Stimulated activated naive B cell treated with anti-CD40 and anti-IgM and Interleukin-4, amounts not matched to agents 10 μg/mL and 1 μg/mL and 100 μg/mL, for 72 hours (primary cell): ENCODE measurements around the gene KDELR3.

Source experiments
- ATAC-seq, 2 donors: fragments of 150-1000 bp; cut with Tn5 transposase; replicated peaks; 2 replicates each; pipeline ENCODE4 v1.10.0; 2021; ENCODE audit warnings: moderate library complexity in 1 of 2
- DNase-seq: peaks from one replicate; pipeline ENCODE4 v3.0.0; 2021
- H3K27ac Mint-ChIP-seq: one replicate; pipeline ENCODE4 v1.8.0; 2022; ENCODE audit warnings: mild to moderate bottlenecking, mixed read lengths
- H3K27me3 Mint-ChIP-seq, 2 donors: one replicate each; pipeline ENCODE4 v1.8.0; 2022; ENCODE audit warnings: mixed read lengths in 2 of 2
- H3K36me3 Mint-ChIP-seq, 2 donors: one replicate each; pipeline ENCODE4 v1.8.0; 2022; ENCODE audit warnings: mixed read lengths in 2 of 2, mild to moderate bottlenecking in 1 of 2
- H3K4me1 Mint-ChIP-seq, 2 donors: one replicate each; pipeline ENCODE4 v1.8.0; 2022; ENCODE audit warnings: mixed read lengths in 2 of 2, mild to moderate bottlenecking in 1 of 2
- H3K4me3 Mint-ChIP-seq, 2 donors: one replicate each; pipeline ENCODE4 v1.8.0; 2022; ENCODE audit warnings: mild to moderate bottlenecking in 2 of 2, mixed read lengths in 2 of 2, moderate library complexity in 1 of 2
- H3K9me3 Mint-ChIP-seq, 2 donors: one replicate each; pipeline ENCODE4 v1.8.0; 2022; ENCODE audit warnings: mixed read lengths in 2 of 2, mild to moderate bottlenecking in 1 of 2

The KDELR3 gene

DNA sequence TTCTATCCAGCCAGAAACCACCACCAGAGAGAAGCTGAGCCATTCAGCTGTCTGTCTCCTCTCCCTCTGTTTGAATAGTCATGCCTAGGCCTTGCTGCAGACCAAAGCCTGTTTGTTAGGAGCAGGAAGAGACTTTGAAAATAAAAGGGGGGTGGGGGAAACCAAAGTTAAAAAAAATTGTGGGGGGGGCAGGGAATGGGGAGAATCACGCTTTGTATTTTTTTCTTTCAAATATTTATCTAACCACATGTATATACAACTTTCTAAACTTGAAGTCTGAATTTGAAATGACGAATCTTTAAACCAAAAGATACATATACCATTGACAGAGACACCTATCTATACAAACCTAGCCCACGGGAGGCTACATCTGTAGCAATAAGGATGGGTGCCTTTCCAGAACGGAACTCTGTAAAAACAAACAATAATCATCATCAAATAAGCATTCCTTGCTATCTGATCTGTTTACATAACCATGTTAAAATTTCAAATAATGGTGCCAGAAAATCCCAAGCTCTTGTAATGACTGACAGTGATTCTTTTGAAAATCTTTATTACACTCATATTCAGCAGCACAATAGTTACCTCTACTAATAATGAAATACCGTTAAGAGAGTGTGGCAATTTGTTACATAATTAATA, 23.9 kb downstream of the KDELR3 start:
- no peak for ATAC-seq
- peaks cover 7 to 19% of the 10 kb centered on the region in 2 donors for H3K4me1 Mint-ChIP-seq

DNA sequence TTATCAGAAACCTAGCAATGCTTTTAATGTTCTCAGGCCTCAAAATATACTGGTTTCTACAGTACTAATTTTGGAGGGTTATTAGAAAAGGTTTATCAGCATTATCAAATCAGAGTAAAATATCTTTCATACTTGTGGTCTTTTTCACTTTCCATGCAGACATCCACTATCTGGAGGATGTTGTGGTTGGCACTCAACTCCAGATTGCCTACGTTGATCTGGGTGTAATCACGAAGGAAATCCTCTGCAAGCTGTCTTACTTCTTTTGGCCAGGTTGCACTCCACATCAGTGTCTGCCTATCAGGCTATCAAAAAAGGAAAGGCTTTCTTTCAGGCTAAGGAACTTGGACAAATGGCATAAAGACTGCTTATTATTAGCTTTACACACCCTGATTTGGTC, 26.6 kb downstream of the KDELR3 start:
- Mint-ChIP-seq H3K9me3 (no peaks in the 10 kb centered on the region), H3K27ac (no peak overlapping the region), H3K4me1 (peaks cover 6 to 15% of the 10 kb centered on the region in 2 donors), H3K27me3 (no peaks in the 10 kb centered on the region), H3K4me3 (no peak overlapping the region), H3K36me3 (peaks cover 26 to 36% of the 10 kb centered on the region in 2 donors)
- no peak for ATAC-seq
- no peak for DNase-seq

More for the DNA sequence above, 23.9 kb downstream of the KDELR3 start:
- Mint-ChIP-seq H3K4me3 (no peak overlapping the region), H3K9me3 (no peaks in the 10 kb centered on the region), H3K27ac (no peak overlapping the region), H3K27me3 (no peaks in the 10 kb centered on the region), H3K36me3 (peaks cover 27 to 41% of the 10 kb centered on the region in 2 donors)
- no peak for DNase-seq

DNA sequence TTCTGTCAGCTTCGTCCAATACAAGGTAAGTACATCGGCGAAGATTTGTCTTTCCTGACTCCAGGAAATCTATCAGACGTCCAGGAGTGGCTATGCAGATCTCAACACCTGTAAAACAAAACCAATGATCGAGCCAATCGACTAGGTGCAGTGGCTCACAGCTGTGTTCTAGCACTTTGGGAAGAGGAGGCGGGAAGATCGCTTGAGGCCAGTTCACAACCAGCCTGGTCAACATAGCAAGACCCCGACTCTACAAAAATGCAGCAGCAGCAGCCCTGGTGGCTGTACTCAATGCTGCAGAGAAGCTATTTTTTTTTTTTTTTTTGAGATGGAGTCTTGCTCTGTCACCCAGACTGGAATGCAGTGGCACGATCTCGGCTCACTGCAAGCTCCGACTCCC, 27.0 kb downstream of the KDELR3 start:
- H3K4me1 Mint-ChIP-seq, result peaks cover 6 to 11% of the 10 kb centered on the region in 2 donors
- H3K36me3 Mint-ChIP-seq, result peaks cover 24 to 34% of the 10 kb centered on the region in 2 donors
- H3K27me3 Mint-ChIP-seq, result no peaks in the 10 kb centered on the region
- no peaks in the 10 kb centered on the region for H3K9me3 Mint-ChIP-seq
- H3K4me3 Mint-ChIP-seq, result no peak overlapping the region
- DNase-seq (no peak), ATAC-seq (no peak)
- H3K27ac Mint-ChIP-seq, result no peak overlapping the region

DNA sequence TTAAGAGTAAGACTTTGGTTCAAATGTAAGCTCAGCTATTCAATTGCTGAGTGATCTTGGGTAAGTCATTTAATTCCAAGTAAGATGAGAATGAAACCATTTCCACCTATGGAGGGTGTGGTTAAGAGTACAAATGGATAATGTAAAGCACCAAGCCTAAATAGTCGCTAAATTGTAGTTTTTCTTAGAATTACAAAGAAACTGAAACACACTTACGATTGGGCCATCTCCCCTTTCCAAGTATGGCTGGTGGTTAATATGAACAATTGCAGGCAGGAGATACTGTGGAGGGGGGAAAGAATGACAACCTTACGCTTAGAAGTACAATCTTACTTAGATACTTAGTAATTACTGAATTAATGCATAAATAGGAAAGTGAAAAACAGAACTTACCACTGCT, 30.0 kb downstream of the KDELR3 start:
- ATAC-seq (no peak), DNase-seq (no peak)
- peaks cover 36 to 48% of the 10 kb centered on the region in 2 donors for H3K36me3 Mint-ChIP-seq
- H3K27me3 Mint-ChIP-seq, result no peaks in the 10 kb centered on the region
- H3K4me1 Mint-ChIP-seq, result peaks cover 12 to 25% of the 10 kb centered on the region in 2 donors
- H3K4me3 Mint-ChIP-seq, result no peak overlapping the region
- no peaks in the 10 kb centered on the region for H3K9me3 Mint-ChIP-seq
- H3K27ac Mint-ChIP-seq, result no peak overlapping the region

DNA sequence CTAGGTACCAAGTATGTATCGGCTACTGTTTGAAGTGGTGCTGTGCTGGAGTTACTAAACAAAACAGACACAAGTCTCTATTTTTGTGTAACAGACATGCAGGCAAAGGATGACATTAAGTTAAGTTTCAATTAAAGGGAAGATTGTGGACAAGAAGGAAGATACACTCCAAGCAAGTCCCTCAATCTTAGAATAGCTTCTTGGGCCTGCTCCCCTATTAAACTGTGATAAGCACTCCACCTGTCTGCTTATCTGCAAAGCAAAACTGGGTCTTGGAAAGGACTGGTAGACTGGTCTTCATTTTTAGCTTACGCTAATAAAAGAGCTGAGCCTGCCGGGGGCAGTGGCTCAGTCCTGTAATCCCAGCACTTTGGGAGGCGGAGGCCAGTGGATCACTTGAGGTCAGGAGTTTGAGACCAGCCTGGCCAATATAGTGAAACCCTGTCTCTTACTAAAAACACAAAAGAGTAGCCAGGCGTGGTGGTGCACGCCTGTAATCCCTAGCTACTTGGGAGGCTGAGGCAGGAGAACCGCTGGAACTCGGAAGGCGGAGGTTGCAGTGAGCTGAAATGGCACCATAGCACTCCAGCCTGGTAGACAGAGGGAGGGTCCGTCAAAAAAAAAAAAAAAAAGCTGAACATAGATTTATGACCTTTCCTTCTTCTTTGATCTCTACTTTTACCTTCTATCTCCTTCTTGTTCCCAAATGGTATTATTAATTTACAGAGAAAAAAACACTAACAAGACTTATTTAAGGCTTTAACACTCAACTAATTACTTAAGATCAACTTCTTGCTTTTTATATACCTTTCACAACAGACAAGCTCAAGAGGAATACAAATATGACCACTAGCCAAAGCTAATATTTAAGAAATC, 34.1 kb downstream of the KDELR3 start:
- no peaks in the 10 kb centered on the region for H3K9me3 Mint-ChIP-seq
- DNase-seq (no peak), ATAC-seq (no peak)
- H3K36me3 Mint-ChIP-seq, result peaks cover 47 to 62% of the 10 kb centered on the region in 2 donors
- no peaks in the 10 kb centered on the region for H3K27me3 Mint-ChIP-seq
- H3K4me1 Mint-ChIP-seq, result peaks cover 27 to 55% of the 10 kb centered on the region in 2 donors
- peak overlapping the region; percentile 37 for H3K27ac Mint-ChIP-seq
- H3K4me3 Mint-ChIP-seq, result peak overlapping the region; percentile 15 to 100

DNA sequence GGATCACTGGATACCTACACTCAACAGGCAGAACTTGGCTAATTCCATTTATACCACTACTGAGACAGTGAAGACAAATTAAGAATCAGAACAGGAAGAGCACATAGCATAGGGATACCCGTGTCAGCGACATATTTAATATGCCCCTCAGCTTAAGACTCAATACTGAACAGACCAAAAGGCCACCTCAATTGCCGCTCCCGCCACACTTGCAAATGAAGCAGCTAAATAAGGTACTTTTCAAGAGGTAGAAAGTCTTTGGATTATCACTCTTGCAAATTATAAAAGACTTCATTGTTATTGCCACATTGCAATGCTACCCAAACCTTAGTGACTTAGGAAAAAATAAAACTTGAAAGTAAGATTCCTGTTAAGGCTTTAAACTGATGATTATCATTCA, 35.1 kb downstream of the KDELR3 start:
- Mint-ChIP-seq H3K27ac (peak overlapping the region; percentile 20), H3K27me3 (no peaks in the 10 kb centered on the region), H3K36me3 (peaks cover 47 to 62% of the 10 kb centered on the region in 2 donors), H3K4me1 (peaks cover 29 to 60% of the 10 kb centered on the region in 2 donors), H3K9me3 (no peaks in the 10 kb centered on the region), H3K4me3 (peak overlapping the region; percentile 71 to 100)
- DNase-seq (no peak), ATAC-seq (no peak)

DNA sequence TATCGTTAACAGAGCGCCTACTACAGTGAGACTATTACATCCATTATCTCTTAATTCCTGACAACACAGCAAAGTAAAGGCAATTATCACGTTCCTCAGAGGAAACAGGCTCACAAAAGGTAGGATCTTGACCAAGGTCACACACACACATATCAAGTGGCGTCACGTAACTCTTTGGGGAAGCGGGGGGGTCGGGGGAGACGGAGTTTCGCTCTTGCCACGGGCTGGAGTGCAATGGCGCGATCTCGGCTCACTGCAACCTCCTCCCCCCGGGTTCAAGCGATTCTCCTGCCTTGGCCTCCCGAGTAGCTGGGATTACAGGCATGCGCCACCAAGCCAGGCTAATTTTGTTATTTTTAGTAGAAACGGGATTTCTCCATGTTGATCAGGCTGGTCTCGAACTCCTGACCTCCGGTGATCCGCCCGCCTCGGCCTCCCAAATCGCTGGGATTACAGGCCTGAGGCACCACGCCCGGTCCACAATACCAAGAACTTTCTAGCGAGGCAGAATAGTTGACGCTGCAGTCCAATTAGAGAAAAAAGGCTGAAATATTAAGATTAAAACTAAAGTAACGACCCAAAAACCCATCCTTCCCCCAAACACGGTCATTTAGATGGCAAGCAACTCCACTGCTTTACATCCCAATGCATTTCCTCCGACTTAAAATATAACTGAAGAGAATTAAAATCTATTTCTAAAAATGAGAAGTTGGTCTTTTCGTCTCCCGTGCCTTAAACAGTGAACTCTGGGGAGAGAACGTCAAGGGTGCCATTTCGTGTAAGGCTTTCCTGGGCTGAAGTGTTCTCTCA, 37.0 kb downstream of the KDELR3 start:
- H3K4me1 Mint-ChIP-seq, result peaks cover 34 to 67% of the 10 kb centered on the region in 2 donors
- H3K9me3 Mint-ChIP-seq, result no peaks in the 10 kb centered on the region
- H3K36me3 Mint-ChIP-seq, result peaks cover 36 to 47% of the 10 kb centered on the region in 2 donors
- no peaks in the 10 kb centered on the region for H3K27me3 Mint-ChIP-seq
- peak overlapping the region; percentile 99 for H3K27ac Mint-ChIP-seq
- ATAC-seq (peak; percentile 18 to 26), DNase-seq (peak; percentile 30)
- peak overlapping the region; percentile 94 to 100 for H3K4me3 Mint-ChIP-seq

DNA sequence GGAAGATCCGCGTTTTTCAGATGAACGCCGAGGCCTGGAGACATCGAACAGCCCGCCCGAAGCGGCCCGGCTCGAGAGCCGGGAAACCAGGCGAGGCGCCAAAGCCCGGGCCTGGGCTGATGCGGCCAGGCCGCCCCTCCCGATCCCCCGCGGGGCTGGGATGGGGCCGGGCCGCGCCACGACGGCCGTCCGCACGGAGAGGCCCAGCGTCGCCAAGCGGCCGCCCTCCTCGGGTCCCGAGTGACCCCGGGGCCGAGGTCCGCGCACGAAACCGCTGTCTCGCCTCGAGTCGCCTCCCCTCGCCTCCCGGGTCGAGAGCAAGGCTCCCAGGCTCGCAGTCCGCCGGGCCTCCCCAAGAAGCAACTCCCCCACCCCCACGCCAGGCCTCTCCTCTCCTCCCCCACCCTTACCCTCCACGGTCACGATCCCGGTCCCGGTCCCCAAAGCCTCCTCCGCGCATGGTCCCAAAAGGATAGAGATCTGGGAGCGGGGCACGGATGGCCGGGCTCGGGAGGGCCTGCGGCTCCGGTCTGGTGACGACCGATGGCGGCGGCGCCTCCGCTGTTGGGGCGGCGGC, 37.7 kb downstream of the KDELR3 start:
- H3K27me3 Mint-ChIP-seq, result no peaks in the 10 kb centered on the region
- DNase-seq (no peak), ATAC-seq (peak; percentile 38 to 44)
- H3K9me3 Mint-ChIP-seq, result no peaks in the 10 kb centered on the region
- H3K27ac Mint-ChIP-seq, result peak overlapping the region; percentile 100
- H3K4me1 Mint-ChIP-seq, result peaks cover 34 to 67% of the 10 kb centered on the region in 2 donors
- H3K4me3 Mint-ChIP-seq, result peak overlapping the region; percentile 100
- H3K36me3 Mint-ChIP-seq, result peaks cover 36 to 47% of the 10 kb centered on the region in 2 donors

DNA sequence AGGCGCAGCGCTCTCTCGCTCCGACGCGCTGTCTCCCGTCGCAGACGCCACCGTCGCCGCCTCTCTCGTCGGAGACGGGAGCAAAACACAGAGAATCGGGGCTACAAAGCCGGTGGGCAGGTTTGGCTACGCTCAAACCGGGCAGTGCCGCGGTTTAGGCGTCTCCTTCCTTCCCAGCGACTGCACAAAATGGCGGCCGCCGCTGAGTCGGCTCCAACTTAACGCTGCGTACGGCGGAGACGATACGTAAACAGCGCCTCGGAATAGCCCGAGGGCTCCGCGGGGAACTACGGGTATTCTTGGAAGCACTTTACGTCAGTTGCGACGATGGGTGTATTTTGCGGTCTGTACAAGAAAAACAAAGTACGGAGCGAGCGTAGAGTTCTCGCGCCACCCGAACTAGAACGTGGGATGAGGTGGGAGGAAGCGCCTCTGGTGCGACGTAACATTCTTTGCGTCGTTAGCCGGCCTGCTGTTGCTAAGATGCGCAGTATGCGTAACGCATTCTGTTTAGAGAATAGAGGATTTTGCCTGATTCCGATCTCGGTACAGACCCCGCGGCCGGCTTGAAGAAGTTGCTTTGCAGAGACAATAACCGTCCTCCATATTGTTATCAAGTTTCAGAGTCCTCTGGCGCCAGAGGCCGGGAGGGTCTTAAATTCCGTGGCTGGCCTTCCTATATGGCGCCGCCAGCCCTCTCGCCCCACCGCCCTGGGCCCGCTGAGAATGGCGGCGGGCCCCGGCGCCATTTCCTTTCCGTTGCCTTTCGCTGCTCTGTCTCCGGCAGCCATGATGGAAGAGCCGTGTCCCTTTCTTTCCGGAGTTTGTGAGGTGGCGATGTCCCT, 38.4 kb downstream of the KDELR3 start, which contains the start of gene DDX17:
TSS of gene DDX17 (minus strand) at position 194 of the 845 bp plus-strand sequence.
- no peaks in the 10 kb centered on the region for H3K27me3 Mint-ChIP-seq
- H3K27ac Mint-ChIP-seq, result peak within 1 kb of the TSS; percentile 100
- H3K4me1 Mint-ChIP-seq, result peaks cover 31 to 63% of the 10 kb centered on the region in 2 donors
- no peaks in the 10 kb centered on the region for H3K9me3 Mint-ChIP-seq
- H3K4me3 Mint-ChIP-seq, result peak within 1 kb of the TSS; percentile 100
- peaks cover 31 to 41% of the 10 kb centered on the region in 2 donors for H3K36me3 Mint-ChIP-seq
- ATAC-seq (peak; percentile 74 to 90), DNase-seq (peak; percentile 91)

DNA sequence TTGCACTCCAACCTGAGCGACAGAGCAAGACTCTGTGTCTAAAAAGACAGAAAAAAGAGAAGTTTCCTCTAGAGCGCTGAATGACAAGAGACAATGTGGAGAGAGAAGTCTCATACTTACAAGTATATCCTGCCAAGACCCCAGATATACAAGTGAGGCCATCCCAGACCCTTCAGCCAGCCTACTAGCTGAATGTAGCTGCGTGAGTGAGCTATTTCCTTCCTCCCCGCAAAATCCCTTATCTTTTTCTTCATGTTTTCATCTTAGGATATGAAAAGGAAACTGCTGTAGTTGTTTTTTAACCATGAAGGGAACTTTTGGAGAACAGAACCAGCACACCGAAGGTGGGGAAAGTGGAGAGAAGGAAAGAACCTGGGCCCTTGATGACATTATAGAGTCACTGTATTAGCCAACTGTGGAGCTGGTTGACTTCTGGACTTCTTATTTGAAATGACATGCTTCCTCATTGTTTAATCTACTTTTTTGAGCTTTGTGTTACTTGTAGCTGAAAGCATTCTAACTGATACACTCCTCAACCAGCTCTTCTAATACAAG, 42.6 kb downstream of the KDELR3 start:
- H3K36me3 Mint-ChIP-seq, result peaks cover 3 to 4% of the 10 kb centered on the region in 2 donors
- H3K4me1 Mint-ChIP-seq, result peaks cover 15 to 24% of the 10 kb centered on the region in 2 donors
- no peak for ATAC-seq

DNA sequence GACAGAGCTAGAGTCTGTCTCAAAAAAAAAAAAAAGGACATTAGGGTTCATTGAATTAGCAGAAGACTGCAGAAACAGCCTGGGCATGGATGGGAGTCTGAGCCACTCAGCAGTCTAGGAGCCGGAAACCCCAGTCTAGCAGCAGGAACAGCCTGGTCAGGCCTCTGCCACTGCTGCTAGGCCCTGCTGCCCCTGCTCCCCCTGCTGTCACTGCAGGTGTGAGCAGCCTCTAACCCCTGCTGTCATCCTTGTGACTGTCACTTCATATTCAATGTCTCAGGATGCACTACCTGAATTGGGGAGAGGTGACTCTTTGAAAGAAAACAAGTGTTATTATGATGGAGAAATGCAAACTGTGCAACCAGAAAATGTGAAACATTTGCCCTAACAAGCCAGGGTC, 45.2 kb downstream of the KDELR3 start:
- H3K4me1 Mint-ChIP-seq, result peaks cover 7 to 12% of the 10 kb centered on the region in 2 donors
- H3K27ac Mint-ChIP-seq, result no peak overlapping the region
- H3K27me3 Mint-ChIP-seq, result no peaks in the 10 kb centered on the region
- no peak overlapping the region for H3K4me3 Mint-ChIP-seq
- no peaks in the 10 kb centered on the region for H3K9me3 Mint-ChIP-seq
- H3K36me3 Mint-ChIP-seq, result no peaks in the 10 kb centered on the region
- ATAC-seq (peak; percentile 81 to 88), DNase-seq (no peak)

More for the DNA sequence above, 42.6 kb downstream of the KDELR3 start:
- Mint-ChIP-seq H3K27ac (no peak overlapping the region), H3K9me3 (no peaks in the 10 kb centered on the region), H3K27me3 (no peaks in the 10 kb centered on the region), H3K4me3 (no peak overlapping the region)
- no peak for DNase-seq

DNA sequence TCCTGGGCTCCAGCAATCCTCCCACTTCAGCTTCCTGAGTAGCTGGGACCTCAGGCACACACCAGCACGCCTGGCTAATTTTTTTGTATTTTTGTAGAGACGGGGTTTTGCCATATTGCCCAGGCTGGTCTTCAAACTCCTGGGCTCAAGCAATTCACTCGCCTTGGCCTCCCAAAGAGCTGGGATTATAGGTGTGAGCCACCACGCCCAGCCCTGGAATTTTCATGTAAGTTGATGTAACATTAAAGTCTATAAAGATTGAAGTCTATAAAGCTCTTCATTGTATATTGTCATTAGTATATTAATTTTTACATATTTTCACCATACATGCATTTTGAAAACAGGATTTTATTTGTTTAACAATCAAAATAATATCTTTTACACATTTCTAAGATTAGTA, 50.7 kb downstream of the KDELR3 start:
- no peaks in the 10 kb centered on the region for H3K36me3 Mint-ChIP-seq
- DNase-seq (no peak), ATAC-seq (no peak)
- H3K27me3 Mint-ChIP-seq, result no peaks in the 10 kb centered on the region
- no peak overlapping the region for H3K4me3 Mint-ChIP-seq
- H3K27ac Mint-ChIP-seq, result no peak overlapping the region
- H3K9me3 Mint-ChIP-seq, result no peaks in the 10 kb centered on the region
- H3K4me1 Mint-ChIP-seq, result no peaks in the 10 kb centered on the region
